ENCODE results near the gene PRDM16. TPM values are rescaled to one million over a fixed set of nuclear protein-coding genes. Genes with fewer than 3 reads are reported as not detected.

Gene PRDM16
- total RNA-seq, 1 experiment from 2014 or later: 1.6 TPM

- ChIA-PET CTCF (no interaction called here), POLR2A (no interaction called here)
- Mint-ChIP-seq H3K27ac (no peak overlapping the region), H3K9me3 (no peaks in the 10 kb centered on the region), H3K27me3 (ENCODE audit: low read depth) (no peaks in the 10 kb centered on the region; the same call in 1 of the 2 replicates), H3K36me3 (no peaks in the 10 kb centered on the region), H3K4me3 (no peak overlapping the region), H3K4me1 (no peaks in the 10 kb centered on the region)
- no peak for ATAC-seq
- DNase-seq (ENCODE audit: low spot score): no peak
- no peak for TF ChIP-seq ZNF425 (CRISPR knock-in tag; conservative IDR thresholded peaks at IDR 0.05)
- TF ChIP-seq ZMAT4 (CRISPR knock-in tag; IDR thresholded peaks at IDR 0.05): no peak
- no peak for TF ChIP-seq IRF2 (CRISPR knock-in tag; IDR thresholded peaks at IDR 0.05; ENCODE audit: borderline replicate concordance, low read depth)
- no peak for TF ChIP-seq TCF7 (CRISPR knock-in tag; IDR thresholded peaks at IDR 0.05; ENCODE audit: low read depth)
- no peak for TF ChIP-seq JUN (CRISPR knock-in tag; IDR thresholded peaks at IDR 0.05)
- TF ChIP-seq RELA (CRISPR knock-in tag; IDR thresholded peaks at IDR 0.05; ENCODE audit: borderline replicate concordance): no peak
- no peak for TF ChIP-seq ZNF423 (CRISPR knock-in tag; IDR thresholded peaks at IDR 0.05)
- no peak for TF ChIP-seq CREM (CRISPR knock-in tag; IDR thresholded peaks at IDR 0.05)
- no peak for TF ChIP-seq PRRX2 (CRISPR knock-in tag; IDR thresholded peaks at IDR 0.05)
- no peak for TF ChIP-seq ETV6 (CRISPR knock-in tag; IDR thresholded peaks at IDR 0.05)
- TF ChIP-seq ZSCAN18 (CRISPR knock-in tag; IDR thresholded peaks at IDR 0.05): no peak
- TF ChIP-seq ZNF532 (CRISPR knock-in tag; IDR thresholded peaks at IDR 0.05; ENCODE audit: borderline replicate concordance): no peak
These were observed 206.7 kb downstream of the PRDM16 start for GRCh38 chr1:3275471-3276340.

GRCh38 chr1:3276341-3276800 is 207.4 kb downstream of the PRDM16 start:
- Mint-ChIP-seq H3K27ac (no peak overlapping the region), H3K4me1 (no peaks in the 10 kb centered on the region), H3K36me3 (no peaks in the 10 kb centered on the region), H3K27me3 (ENCODE audit: low read depth) (no peaks in the 10 kb centered on the region; the same call in 1 of the 2 replicates), H3K9me3 (no peaks in the 10 kb centered on the region), H3K4me3 (no peak overlapping the region)
- ChIA-PET POLR2A (no interaction called here), CTCF (no interaction called here)
- no peak for ATAC-seq
- no peak for TF ChIP-seq ZNF512 (CRISPR knock-in tag; IDR thresholded peaks at IDR 0.05; ENCODE audit: borderline replicate concordance)
- TF ChIP-seq TP53 (CRISPR knock-in tag; IDR thresholded peaks at IDR 0.05): no peak
- TF ChIP-seq EMX1 (CRISPR knock-in tag; IDR thresholded peaks at IDR 0.05): no peak
- no peak for TF ChIP-seq ZNF138 (CRISPR knock-in tag; conservative IDR thresholded peaks at IDR 0.05)
- no peak for TF ChIP-seq MYBL2 (CRISPR knock-in tag; IDR thresholded peaks at IDR 0.05)
- TF ChIP-seq ARID4B (CRISPR knock-in tag; IDR thresholded peaks at IDR 0.05; ENCODE audit: borderline replicate concordance): no peak
- TF ChIP-seq NFATC4 (CRISPR knock-in tag; IDR thresholded peaks at IDR 0.05): no peak
- DNase-seq (ENCODE audit: low spot score): no peak
